ENCODE data around the gene PPP1R3E. TPM values are rescaled to one million over a fixed set of nuclear protein-coding genes. Genes with fewer than 3 reads are reported as not detected.
"Not testable (repeated sequence)": the region's sequence is repeated elsewhere in the genome, so short reads cannot be mapped to it uniquely, and the experiment has no call there.

PPP1R3E gene
- total RNA-seq, 4 donors from 2014 or later: 5.9 to 12.9 (median 6.9) TPM

DNA sequence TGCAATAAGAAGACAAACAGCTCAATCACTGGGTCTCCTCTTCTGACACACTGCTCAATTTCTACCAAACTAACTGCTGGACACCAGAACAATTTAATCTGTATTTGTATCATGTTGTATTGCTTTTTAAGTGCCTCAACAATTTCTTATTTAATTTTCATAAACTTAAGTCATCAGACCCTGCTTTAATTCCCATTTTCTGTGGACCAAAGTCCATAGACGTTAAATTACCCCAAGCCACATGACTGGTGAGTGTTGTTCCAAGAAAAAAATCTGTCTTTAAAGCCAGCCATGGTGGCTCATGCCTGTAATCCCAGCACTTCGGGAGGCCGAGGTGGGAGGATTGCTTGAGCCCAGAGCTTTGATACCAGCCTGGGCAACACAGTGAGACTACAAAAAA lies 25.5 kb downstream of the PPP1R3E start:
- TF ChIP-seq, protein P1, sequence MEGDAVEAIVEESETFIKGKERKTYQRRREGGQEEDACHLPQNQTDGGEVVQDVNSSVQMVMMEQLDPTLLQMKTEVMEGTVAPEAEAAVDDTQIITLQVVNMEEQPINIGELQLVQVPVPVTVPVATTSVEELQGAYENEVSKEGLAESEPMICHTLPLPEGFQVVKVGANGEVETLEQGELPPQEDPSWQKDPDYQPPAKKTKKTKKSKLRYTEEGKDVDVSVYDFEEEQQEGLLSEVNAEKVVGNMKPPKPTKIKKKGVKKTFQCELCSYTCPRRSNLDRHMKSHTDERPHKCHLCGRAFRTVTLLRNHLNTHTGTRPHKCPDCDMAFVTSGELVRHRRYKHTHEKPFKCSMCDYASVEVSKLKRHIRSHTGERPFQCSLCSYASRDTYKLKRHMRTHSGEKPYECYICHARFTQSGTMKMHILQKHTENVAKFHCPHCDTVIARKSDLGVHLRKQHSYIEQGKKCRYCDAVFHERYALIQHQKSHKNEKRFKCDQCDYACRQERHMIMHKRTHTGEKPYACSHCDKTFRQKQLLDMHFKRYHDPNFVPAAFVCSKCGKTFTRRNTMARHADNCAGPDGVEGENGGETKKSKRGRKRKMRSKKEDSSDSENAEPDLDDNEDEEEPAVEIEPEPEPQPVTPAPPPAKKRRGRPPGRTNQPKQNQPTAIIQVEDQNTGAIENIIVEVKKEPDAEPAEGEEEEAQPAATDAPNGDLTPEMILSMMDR (IDR thresholded peaks at IDR 0.05): no peak
- DNase-seq (ENCODE audit: low spot score): no peak
- no peak for ATAC-seq (ENCODE audit: low FRiP score)

DNA sequence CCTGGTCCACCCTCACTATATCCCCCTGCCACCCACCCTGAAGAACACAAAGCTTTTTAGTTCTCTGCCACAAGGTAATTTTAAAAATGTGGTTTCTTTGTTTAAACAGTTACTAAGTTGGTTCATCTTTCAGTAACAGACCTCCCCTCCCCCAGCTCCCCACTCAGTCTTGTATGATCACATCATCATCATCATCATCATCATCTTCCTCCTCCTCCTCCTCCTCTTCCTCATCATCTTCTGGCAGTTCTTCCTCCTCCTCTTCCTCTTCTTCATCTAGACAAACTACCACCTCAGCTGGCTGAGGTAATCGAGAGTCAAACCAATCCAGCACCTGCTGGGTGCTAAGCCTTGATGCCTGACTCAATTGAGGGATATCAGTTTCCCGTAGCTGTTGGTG lies 27.2 kb downstream of the PPP1R3E start:
- no peak for DNase-seq (ENCODE audit: low spot score)
- TF ChIP-seq, protein P1 (IDR thresholded peaks at IDR 0.05): no peak
- no peak for ATAC-seq (ENCODE audit: low FRiP score)

DNA sequence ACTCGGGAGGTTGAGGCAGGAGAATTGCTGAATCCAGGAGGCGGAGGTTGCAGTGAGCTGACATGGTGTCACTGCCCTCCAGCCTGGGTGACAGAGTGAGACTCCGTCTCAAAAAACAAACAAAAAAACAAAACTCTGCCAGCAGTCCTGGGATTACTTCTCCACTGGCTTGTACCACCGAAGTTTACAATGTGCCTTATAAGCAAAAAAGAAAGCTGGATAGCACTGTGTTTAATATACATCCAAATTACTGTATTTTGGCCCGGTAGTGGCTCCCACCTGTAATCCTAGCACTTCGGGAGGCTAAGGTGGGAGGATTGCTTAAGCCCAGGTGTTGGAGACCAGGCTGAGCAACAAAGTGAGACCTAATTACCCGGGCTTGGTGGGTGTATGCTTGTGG lies 33.5 kb downstream of the PPP1R3E start:
- ATAC-seq (ENCODE audit: low FRiP score) (no peak), DNase-seq (ENCODE audit: low spot score) (no peak)
- TF ChIP-seq, protein P1 (IDR thresholded peaks at IDR 0.05): no peak

DNA sequence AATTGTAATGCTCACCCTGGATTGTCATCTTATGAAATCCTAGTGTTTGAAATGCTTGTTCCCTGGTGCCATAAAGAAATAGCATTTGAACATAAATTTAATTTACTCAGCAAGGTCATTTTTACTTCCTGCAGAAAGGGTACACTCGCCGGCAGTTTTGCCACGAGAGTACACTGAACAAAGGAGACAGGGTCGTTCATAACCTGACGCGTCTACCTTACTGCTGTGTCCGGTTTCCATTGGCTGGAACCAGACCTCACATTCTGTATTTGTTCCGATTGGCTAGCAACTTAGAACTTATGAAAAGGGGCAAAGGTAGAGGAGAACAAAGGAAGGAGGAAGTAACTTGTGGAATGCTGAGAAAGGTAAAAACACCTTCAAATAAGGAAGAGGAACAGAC lies 41.8 kb downstream of the PPP1R3E start:
- ATAC-seq (ENCODE audit: low FRiP score); DNase-seq (ENCODE audit: low spot score): not testable (repeated sequence)

DNA sequence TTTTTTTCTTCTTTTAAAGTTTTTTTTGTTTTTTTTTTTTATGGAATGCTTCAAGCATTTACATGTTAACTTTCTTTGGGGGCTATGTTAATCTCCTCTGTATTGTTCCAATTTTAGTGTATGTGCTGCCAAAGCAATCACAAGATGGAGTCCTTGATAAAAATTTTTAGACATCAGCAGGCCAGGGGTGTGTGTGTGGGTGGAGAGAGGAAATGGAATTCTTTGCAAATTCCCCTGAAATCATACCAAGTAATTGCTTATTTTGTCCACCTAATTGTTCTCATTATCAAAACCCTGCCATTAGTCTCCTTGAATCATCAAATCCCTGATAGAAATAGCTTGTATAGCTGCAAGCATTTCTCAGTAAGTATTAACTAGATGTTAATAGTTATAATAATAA lies 43.2 kb downstream of the PPP1R3E start:
- ATAC-seq (ENCODE audit: low FRiP score): no peak
- TF ChIP-seq, protein P1 (IDR thresholded peaks at IDR 0.05): no peak
- no peak for DNase-seq (ENCODE audit: low spot score)

DNA sequence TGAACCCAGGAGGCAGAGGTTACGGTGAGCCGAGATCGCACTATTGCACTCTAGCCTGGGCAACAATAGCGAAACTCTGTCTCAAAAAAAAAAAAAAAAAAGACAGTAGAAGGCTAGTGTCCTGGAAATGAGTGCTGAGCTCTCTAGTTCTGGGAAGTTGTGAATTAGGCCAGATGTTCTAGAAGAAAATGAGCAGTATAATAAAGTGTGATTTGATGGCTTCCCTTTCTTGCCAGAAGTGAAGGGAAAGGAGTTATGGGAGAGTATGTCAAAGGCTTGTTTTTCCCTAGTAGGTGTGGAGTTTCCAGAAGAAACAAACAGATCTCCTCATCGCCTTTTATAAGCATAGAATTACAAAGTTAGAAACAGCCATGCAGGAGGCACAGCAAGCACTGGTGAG lies 44.4 kb downstream of the PPP1R3E start:
- ATAC-seq (ENCODE audit: low FRiP score) (no peak), DNase-seq (ENCODE audit: low spot score) (no peak)
- TF ChIP-seq, protein P1 (IDR thresholded peaks at IDR 0.05): no peak

DNA sequence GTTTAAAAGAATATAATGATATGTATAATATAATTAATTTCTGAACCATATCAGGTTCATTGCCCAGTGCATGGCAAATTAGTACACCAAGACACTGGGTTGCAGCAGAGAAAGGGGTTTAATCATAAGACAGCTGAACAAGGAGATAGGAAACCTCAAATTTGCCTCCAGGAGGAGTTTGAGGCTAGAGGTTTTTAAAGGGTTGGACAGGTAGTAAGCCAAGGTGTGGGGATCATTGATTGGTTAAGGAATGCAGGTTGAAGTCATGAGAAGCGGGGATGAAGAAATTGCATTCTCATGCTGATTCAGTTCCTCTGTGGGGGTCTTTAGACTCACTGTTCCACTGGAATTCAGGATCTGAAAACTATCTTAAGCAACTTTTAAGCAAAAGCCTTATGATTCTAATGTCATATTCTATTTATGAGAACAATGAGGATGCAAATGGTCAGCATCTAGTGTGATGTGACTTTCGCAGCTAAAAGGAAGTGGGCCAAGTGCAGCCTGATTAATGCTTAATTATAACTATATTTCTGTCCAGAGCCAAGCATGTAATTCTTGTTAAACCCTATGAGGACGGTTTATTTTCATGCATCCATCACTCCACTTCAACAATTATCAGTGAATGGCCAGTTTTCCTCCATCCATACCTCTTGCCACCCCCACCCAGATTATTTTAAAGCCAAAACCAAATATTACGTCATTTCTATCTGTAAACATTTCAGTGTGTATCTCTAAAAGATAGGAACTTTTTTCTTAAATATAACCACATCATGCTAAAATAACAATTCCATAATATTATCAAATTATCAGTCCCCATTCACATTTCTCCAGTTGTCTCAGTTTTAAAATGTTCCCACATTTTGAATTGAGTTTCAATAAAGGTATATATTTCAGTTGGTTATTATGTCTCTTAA lies 50.0 kb downstream of the PPP1R3E start:
- no peak for DNase-seq (ENCODE audit: low spot score)
- TF ChIP-seq, protein P1 (IDR thresholded peaks at IDR 0.05): no peak
- ATAC-seq (ENCODE audit: low FRiP score): no peak

All from omental fat pad (tissue), 4 donors.